ENCODE results near the gene CREB3L1.

DNA sequence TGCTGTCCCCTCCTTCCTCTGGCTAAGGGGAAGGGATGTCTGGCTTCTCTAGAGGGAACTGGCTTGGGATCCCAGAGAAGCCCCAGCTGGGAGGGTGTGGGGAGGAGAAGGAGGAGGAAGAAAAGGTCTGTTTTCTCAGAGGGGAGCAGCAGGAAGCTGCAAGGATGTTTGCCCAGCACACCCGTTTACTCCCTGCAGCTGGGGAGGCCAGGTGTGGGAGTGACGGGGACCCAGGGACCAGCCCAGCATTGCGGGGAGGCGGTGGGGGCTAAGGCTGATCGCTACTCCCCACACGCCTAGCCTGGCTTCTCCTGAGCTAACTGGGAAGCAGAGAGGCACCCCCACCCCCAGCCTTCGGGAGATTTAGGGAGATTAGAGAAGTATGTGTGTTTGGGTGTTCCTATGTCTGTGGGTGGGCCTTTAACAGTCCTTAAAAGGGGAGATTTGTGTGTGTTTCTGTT lies 3.9 kb downstream of the CREB3L1 start:
- TF ChIP-seq ZNF8 (CRISPR knock-in tag; IDR thresholded peaks at IDR 0.05) (no peak), ESRRG (CRISPR knock-in tag; IDR thresholded peaks at IDR 0.05) (no peak), ZC3H10 (CRISPR knock-in tag; IDR thresholded peaks at IDR 0.05) (no peak), BACH2 (CRISPR knock-in tag; IDR thresholded peaks at IDR 0.05; ENCODE audit: borderline replicate concordance) (no peak), ARNTL (CRISPR knock-in tag; IDR thresholded peaks at IDR 0.05; ENCODE audit: borderline replicate concordance, low read depth) (no peak), ZFP3 (CRISPR knock-in tag; IDR thresholded peaks at IDR 0.05) (no peak), OSR1 (CRISPR knock-in tag; IDR thresholded peaks at IDR 0.05) (no peak), PPARA (CRISPR knock-in tag; IDR thresholded peaks at IDR 0.05; ENCODE audit: borderline replicate concordance) (no peak), CSDC2 (CRISPR knock-in tag; IDR thresholded peaks at IDR 0.05) (no peak), ZFP30 (CRISPR knock-in tag; IDR thresholded peaks at IDR 0.05) (no peak), RARB (CRISPR knock-in tag; IDR thresholded peaks at IDR 0.05) (no peak)
- TF ChIP-seq, protein P1, sequence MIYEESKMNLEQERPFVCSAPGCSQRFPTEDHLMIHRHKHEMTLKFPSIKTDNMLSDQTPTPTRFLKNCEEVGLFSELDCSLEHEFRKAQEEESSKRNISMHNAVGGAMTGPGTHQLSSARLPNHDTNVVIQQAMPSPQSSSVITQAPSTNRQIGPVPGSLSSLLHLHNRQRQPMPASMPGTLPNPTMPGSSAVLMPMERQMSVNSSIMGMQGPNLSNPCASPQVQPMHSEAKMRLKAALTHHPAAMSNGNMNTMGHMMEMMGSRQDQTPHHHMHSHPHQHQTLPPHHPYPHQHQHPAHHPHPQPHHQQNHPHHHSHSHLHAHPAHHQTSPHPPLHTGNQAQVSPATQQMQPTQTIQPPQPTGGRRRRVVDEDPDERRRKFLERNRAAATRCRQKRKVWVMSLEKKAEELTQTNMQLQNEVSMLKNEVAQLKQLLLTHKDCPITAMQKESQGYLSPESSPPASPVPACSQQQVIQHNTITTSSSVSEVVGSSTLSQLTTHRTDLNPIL (CRISPR knock-in tag; IDR thresholded peaks at IDR 0.05; ENCODE audit: low read depth) = no peak
- TF ChIP-seq, protein P2, sequence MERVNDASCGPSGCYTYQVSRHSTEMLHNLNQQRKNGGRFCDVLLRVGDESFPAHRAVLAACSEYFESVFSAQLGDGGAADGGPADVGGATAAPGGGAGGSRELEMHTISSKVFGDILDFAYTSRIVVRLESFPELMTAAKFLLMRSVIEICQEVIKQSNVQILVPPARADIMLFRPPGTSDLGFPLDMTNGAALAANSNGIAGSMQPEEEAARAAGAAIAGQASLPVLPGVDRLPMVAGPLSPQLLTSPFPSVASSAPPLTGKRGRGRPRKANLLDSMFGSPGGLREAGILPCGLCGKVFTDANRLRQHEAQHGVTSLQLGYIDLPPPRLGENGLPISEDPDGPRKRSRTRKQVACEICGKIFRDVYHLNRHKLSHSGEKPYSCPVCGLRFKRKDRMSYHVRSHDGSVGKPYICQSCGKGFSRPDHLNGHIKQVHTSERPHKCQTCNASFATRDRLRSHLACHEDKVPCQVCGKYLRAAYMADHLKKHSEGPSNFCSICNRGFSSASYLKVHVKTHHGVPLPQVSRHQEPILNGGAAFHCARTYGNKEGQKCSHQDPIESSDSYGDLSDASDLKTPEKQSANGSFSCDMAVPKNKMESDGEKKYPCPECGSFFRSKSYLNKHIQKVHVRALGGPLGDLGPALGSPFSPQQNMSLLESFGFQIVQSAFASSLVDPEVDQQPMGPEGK (CRISPR knock-in tag; IDR thresholded peaks at IDR 0.05; ENCODE audit: borderline replicate concordance) = no peak

Measured in SK-N-SH treated with all-trans-retinoic acid at 6 μM for 48 hours (cell line).